NCI-H1105 (cell line): ENCODE results near the gene GREM2.

ENCODE experiments used
- DNase-seq: peaks from one replicate; lab custom pipeline; 2025; lab: John Stamatoyannopoulos, UW

GREM2 gene

GRCh38 chr1:240562111-240562590 lies 49.8 kb downstream of the GREM2 start:
- no peak for DNase-seq

GRCh38 chr1:240559781-240560180 lies 52.2 kb downstream of the GREM2 start:
- no peak for DNase-seq

DNA sequence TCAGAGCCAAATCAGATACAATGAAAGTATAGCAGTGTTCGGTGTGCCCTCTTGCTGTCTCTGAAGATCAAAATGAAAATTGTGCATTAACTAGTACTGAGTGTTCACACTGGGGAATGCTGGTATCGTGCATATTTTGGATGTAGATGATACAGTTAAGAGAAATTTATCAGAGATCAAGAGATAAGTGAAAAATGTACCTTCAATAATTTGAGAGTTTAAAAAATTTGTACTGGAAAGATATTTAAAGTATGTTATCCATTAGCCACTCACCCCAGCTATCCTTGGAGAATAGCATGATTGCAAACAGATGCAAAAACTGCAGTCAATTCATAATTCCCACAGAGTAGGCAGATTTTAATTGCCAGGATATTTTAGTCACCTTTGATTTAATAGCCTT lies 56.4 kb downstream of the GREM2 start:
- no peak for DNase-seq

GRCh38 chr1:240553351-240553750 lies 58.6 kb downstream of the GREM2 start:
- DNase-seq = no peak

GRCh38 chr1:240539769-240540414 lies 72.1 kb downstream of the GREM2 start:
- DNase-seq = no peak

DNA sequence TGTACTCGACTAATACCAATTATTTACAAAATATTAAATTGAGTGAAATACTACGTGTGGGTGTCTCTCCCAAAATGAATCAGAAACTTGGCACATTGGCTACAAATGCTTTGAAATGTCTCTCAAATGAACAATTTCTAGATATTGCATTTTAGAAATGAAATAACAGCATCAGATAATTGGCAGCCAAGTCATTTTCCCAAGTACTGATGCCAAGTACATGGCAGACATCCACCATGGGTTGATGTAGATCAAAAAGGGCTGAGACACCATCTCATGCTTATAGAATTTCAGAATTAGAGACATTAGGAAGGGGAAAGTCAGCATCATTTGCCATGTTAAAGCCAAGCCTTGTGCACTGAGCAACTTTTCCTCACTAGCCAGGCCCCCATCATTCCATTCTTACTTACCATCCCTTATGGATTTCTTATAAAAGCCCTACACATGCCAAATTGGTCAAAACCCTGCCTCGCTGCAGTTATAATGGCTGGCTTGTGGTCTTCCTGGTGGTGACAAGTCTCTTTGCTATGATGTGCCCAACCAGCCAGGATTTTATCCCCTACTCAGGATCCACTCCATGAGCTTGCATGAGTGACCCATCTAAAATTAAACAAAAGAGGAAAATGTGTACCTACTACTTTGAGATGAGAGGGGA lies 73.1 kb downstream of the GREM2 start:
- DNase-seq = no peak

DNA sequence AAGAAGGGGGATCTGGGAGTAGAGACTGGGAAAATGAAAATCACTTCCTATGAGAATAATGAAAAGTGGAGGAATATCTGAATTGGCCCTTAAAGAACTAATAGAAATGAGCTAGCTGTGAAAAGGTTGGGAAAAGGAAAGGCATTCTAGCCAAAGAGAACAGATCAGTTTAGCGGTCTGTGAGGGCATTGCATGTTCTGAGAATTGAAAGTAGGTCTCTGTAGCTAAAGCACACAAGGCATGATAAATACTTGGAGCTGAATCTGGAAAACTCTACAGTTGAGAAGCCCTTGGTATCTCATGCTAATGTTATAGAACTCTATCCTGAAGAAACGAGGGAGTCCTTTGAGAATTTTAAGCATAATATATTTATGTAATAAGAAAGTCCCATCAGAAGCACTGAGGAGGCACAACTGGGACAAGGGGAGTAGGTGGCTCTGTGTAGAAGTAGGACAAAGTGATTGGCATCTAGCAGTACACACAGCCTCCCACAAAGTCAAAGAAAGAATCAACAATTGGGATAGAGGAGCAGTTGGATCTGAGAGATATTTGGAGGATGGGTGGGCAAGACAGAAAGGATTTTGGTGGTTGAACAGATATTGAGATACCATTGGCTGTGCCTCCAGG lies 78.7 kb downstream of the GREM2 start:
- no peak for DNase-seq

- no peak for DNase-seq
These were observed 83.4 kb downstream of the GREM2 start for GRCh38 chr1:240528591-240528990.

GRCh38 chr1:240527086-240527485 lies 84.9 kb downstream of the GREM2 start:
- DNase-seq = no peak

- no peak for DNase-seq
These were observed 85.6 kb downstream of the GREM2 start for GRCh38 chr1:240526312-240526711.

- no peak for DNase-seq
These were observed 87.4 kb downstream of the GREM2 start for GRCh38 chr1:240524356-240525069.

DNA sequence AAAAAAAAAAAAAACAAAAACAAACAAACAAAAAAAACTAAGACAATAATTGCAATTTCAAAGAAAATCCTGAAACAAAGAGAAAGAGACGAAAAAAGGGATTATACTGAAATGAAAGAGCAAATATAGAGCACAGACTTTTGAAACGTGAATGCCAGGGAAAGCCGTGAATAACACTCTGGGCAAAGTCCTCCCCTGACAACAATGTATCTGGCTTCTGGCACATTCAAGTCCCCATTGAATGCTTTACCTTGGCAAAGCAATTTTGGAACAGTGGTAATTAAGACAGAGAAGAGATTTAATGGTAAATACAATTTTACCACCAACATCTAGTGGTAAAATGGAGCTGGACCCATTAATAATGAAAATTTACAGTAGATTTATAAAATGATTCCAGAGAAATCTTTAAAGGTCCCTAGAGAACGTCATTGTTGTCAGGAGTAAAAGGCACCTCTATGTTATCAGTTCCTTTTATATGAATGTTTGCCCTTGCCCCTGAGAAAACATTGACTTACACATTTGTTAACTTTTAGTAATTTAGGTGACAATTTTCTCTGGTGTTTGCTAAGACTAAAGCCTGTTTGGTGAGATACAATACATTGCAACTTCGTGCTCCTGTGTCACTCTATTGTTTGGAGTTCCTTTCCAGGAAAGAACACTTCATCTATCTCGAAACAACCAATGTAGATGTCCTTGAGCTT lies 89.7 kb downstream of the GREM2 start:
- no peak for DNase-seq

GRCh38 chr1:240517891-240518290 lies 94.1 kb downstream of the GREM2 start:
- no peak for DNase-seq

- DNase-seq = no peak
These were observed 95.9 kb downstream of the GREM2 start for GRCh38 chr1:240516069-240516468.

DNA sequence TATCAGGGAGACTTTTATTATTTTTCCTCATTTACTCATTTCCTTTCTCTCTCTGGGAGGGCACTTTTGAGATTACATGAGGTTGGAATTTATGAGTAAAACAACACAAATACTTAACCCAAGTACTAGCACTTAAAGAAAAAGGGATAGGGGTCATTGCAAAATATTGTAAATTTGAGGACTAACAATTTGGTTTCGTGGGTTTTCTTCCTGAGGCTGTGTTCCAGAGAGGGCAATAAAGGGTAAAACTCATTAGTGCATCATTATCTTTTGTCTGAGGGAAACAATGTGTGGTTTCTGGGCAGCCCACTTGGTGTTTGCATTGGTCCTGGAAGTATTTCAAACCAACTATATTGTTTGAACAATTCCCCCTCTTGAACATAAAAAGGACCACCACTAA lies 96.5 kb downstream of the GREM2 start:
- DNase-seq = no peak

DNA sequence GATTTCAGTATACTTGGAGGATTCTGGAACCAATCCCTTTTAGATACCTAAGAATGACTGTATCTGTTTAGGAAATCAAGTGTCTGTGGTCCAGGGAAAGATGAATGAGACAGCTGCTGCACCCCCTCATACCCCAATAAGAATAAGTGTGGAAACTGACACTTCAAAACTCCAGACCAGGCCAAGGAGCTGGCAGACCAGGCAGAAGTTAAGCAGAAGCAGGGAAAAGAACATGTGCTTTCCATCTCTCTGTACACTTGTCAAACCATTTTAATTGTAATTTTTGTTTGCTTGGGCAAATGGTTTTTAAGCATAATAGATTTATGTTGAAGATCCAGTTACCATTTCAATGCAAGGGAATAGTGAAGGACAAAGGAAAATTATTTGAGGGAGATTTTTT lies 100.2 kb downstream of the GREM2 start:
- no peak for DNase-seq

GRCh38 chr1:240508950-240509349 lies 103.0 kb downstream of the GREM2 start:
- no peak for DNase-seq

DNA sequence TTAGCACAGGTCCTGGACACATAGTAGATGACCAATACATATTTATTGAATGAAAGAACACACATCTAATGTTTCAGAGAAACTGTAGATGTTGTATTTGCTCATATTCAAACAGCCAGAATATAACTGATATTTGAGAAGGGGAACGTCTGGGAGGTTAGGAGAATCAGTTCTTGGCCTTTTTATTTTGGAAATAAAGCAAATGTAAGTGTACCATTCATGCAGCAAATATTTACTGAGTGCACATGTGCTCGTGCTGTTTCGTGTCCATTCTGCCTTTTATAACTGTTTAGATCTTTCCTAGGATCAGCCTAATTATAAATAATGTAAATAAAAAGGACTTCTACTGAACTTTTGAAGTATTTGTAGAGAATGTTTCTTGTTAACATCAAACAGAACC lies 103.8 kb downstream of the GREM2 start:
- no peak for DNase-seq

DNA sequence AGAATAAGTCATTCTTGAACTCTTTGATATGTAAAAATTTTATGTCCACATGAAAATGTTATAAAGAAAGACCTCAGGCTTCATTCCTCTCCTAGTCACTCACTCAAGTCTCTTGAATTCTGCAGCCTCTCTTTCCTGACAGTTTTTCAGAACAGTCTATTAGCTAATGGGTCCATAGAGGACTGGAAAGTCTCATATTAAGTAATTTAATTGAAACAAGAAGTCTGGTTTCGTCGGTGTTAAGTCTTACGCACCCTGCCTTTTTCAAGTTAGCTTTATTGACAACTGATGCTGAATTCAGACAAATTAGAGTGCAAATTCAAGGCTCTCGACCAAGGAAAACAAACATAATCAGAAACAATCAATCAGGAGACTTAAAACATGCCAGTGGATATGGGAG lies 105.8 kb downstream of the GREM2 start:
- no peak for DNase-seq

DNA sequence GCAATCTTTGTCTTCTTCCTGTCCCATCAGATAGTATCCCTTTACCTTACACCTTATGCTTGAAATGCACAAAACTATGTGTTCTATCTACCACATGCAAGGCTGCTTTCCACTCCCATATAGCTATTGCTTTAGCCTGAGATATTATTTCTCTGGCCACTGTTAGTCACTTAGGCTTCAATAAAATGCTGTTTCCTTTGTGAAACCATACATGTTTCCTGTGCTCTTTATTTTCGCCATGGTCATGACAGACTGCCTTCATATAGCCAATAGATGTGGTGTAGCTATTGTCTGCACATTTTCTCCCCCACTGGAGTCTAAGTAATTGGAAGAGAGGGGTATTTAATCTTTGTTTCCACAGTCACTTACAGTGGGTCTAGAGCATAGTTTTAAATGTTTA lies 108.4 kb downstream of the GREM2 start:
- DNase-seq = no peak

DNA sequence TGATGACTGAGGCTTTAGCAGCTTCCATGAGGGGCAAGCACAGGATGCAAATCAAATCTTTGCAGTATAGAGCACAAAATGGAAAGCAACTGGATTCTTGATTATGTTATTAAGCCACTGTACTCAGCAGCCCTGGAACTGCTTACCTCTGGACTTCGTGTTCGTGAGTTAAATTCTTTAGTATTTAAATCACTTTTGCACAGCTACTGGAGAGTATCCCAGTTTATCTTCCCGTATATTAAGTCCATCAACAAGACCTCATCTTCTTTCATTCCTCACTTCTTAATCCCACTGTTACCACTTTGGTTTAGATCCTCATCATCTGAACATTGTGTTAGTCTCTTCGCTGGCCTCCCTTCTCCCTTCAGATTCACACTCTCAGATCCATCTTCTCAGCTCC lies 108.9 kb downstream of the GREM2 start:
- DNase-seq = no peak

DNA sequence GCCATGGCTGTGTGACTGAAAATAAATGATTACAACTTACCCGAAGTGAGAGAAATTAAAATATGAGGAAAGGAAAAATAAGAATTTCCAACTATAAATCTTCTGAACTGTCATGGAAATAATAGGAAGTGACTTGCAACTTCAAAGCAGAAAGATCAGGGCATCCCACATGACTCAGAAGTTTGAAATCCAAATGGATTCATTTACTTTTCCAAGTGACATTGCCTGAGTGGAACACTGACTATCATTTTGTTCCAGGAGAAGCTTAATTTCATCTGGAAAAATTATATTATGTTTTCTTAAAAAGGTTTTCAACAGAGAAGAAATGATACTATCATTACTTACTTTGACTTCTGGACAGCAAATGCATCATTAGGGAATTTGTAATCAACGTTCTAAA lies 110.8 kb downstream of the GREM2 start:
- DNase-seq = no peak
